Ishikawa (cell line): Measurements from ENCODE around the gene TLE1.

Source experiments
- CEBPB ChIP-seq: IDR thresholded peaks from 2 replicates; pipeline ENCODE4 v1.6.1; 2012
- CREB1 ChIP-seq: IDR thresholded peaks from 2 replicates; pipeline ENCODE4 v1.6.1; 2012; ENCODE audit warnings: low read depth
- EGR1 ChIP-seq: IDR thresholded peaks from 2 replicates; pipeline ENCODE4 v1.6.1; 2012
- EP300 ChIP-seq: IDR thresholded peaks from 2 replicates; pipeline ENCODE4 v1.6.1; 2012; ENCODE audit warnings: borderline replicate concordance
- FOXM1 ChIP-seq: IDR thresholded peaks from 2 replicates; pipeline ENCODE4 v1.6.1; 2012; ENCODE audit warnings: low read depth, borderline replicate concordance
- NFIC ChIP-seq: IDR thresholded peaks from 2 replicates; pipeline ENCODE4 v1.6.1; 2012
- RAD21 ChIP-seq: IDR thresholded peaks from 2 replicates; pipeline ENCODE4 v1.6.1; 2012; ENCODE audit warnings: low read depth
- REST ChIP-seq: IDR thresholded peaks from 2 replicates; pipeline ENCODE4 v1.6.1; 2012; ENCODE audit warnings: low read depth, mild to moderate bottlenecking
- TAF1 ChIP-seq: IDR thresholded peaks from 2 replicates; pipeline ENCODE4 v1.6.1; 2012; ENCODE audit warnings: low read depth, mild to moderate bottlenecking
- TCF12 ChIP-seq: IDR thresholded peaks from 2 replicates; pipeline ENCODE4 v1.6.1; 2012; ENCODE audit warnings: low read depth
- TEAD4 ChIP-seq: IDR thresholded peaks from 2 replicates; pipeline ENCODE4 v1.6.1; 2012
- USF1 ChIP-seq: IDR thresholded peaks from 2 replicates; pipeline ENCODE4 v1.6.1; 2012
- YY1 ChIP-seq: IDR thresholded peaks from 2 replicates; pipeline ENCODE4 v1.6.1; 2012; ENCODE audit warnings: low read depth
- ZBTB7A ChIP-seq: IDR thresholded peaks from 2 replicates; pipeline ENCODE4 v1.6.1; 2012; ENCODE audit warnings: low read depth
- TF ChIP-seq, protein P1 (sequence below): IDR thresholded peaks from 2 replicates; pipeline ENCODE4 v1.6.1; 2012

TLE1 gene

GRCh38 chr9:81592887-81593266 is 96.5 kb downstream of the TLE1 start:
- TF ChIP-seq TAF1 (no peak), RAD21 (no peak), FOXM1 (no peak), REST (no peak), ZBTB7A (no peak), YY1 (no peak), TEAD4 (no peak), NFIC (no peak)
- TF ChIP-seq, protein P1, sequence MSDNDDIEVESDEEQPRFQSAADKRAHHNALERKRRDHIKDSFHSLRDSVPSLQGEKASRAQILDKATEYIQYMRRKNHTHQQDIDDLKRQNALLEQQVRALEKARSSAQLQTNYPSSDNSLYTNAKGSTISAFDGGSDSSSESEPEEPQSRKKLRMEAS = no peak

GRCh38 chr9:81591791-81592190 is 97.6 kb downstream of the TLE1 start:
- TF ChIP-seq FOXM1 (no peak), YY1 (no peak), TCF12 (no peak), TAF1 (no peak), EGR1 (no peak), RAD21 (no peak), REST (no peak), EP300 (no peak), ZBTB7A (no peak), USF1 (no peak), TEAD4 (no peak), CEBPB (no peak), NFIC (no peak), CREB1 (no peak)
- TF ChIP-seq, protein P1 = no peak

- TF ChIP-seq REST (no peak), YY1 (no peak), USF1 (no peak), RAD21 (no peak), EGR1 (no peak), TEAD4 (no peak), ZBTB7A (no peak)
- TF ChIP-seq, protein P1 = no peak
Measured at GRCh38 chr9:81590688-81591087, 98.7 kb downstream of the TLE1 start.

DNA sequence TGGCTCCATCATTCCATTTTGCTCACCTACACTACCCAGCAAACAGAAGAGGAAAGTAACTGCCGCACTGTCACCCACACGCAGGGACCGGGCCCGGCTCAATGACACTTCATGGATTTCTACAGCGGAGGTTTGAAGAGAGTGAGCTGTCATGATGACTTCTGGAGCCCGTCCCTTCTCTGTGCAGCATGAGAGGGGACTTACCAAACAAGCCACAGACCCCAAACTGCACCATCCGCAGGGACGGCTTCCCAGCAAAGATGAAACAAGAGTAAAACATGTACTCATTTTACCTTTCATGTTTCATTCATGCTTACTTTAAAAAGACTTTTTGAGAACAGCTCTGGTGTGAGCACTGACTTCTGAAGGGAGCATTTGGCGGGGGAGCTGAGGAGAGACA is 99.5 kb downstream of the TLE1 start:
- TF ChIP-seq EGR1 (no peak), YY1 (no peak), CREB1 (no peak)

DNA sequence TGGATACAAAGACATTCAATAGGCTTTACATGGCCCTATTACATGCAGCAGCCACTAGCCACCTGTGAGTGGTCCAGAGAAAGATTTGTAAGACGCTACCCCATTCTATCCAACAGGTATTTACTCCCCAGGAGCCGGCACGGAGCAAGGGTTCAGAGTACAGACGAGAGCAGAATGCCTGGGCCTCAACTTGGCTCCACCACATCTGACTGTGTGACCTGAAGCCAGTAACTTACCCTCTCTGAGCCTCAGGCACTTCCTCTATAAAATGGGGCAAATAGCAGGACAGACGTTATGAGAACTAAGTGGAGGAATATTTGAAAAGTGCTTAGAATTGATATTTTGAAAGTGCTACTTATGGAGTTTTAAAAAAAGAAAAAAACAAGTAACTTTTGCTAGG is 100.0 kb downstream of the TLE1 start:
- TF ChIP-seq ZBTB7A (no peak), RAD21 (no peak)
